ENCODE measurements around the gene TFPT.

The TFPT gene

GRCh38 chr19:54137699-54138488 lies 22.4 kb upstream of the TFPT start, which contains the start of gene CNOT3:
Gene CNOT3 (plus strand): TSS chr19:54137762. CDS start chr19:54142979, 5,217 bp downstream.
- DNase-seq (no peak), ATAC-seq (replicated peaks) (no peak)
- H3K27ac Mint-ChIP-seq: peak within 1 kb of the TSS; percentile 95
- peaks cover 36 to 52% of the 10 kb centered on the region in 2 donors for H3K4me1 Mint-ChIP-seq
- H3K4me3 Mint-ChIP-seq: peak within 1 kb of the TSS; percentile 81 to 89
- no peaks in the 10 kb centered on the region for H3K9me3 Mint-ChIP-seq
- H3K27me3 Mint-ChIP-seq: no peaks in the 10 kb centered on the region
- peaks cover 30 to 37% of the 10 kb centered on the region in 2 donors for H3K36me3 Mint-ChIP-seq

- Mint-ChIP-seq H3K4me1 (peaks cover 31 to 48% of the 10 kb centered on the region in 2 donors), H3K36me3 (peaks cover 22 to 29% of the 10 kb centered on the region in 2 donors), H3K27me3 (no peaks in the 10 kb centered on the region), H3K9me3 (no peaks in the 10 kb centered on the region), H3K27ac (peak overlapping the region; percentile 92), H3K4me3 (peak overlapping the region; percentile 81 to 85)
- ATAC-seq (replicated peaks): peak; percentile 85
- peak; percentile 100 for DNase-seq
These were observed 21.6 kb upstream of the TFPT start for GRCh38 chr19:54136864-54137698.

GRCh38 chr19:54136086-54136863 lies 20.8 kb upstream of the TFPT start:
- H3K9me3 Mint-ChIP-seq: no peaks in the 10 kb centered on the region
- DNase-seq (no peak), ATAC-seq (replicated peaks) (no peak)
- H3K27me3 Mint-ChIP-seq: no peaks in the 10 kb centered on the region
- peak overlapping the region; percentile 81 to 85 for H3K4me3 Mint-ChIP-seq
- H3K4me1 Mint-ChIP-seq: peaks cover 27 to 41% of the 10 kb centered on the region in 2 donors
- peak overlapping the region; percentile 92 for H3K27ac Mint-ChIP-seq
- H3K36me3 Mint-ChIP-seq: peaks cover 22 to 32% of the 10 kb centered on the region in 2 donors

GRCh38 chr19:54133957-54134590 lies 18.6 kb upstream of the TFPT start:
- Mint-ChIP-seq H3K4me3 (no peak overlapping the region), H3K27ac (no peak overlapping the region), H3K27me3 (no peaks in the 10 kb centered on the region), H3K9me3 (no peaks in the 10 kb centered on the region), H3K36me3 (peaks cover 13 to 33% of the 10 kb centered on the region in 2 donors), H3K4me1 (peaks cover 16 to 19% of the 10 kb centered on the region in 2 donors)
- ATAC-seq (replicated peaks) (no peak), DNase-seq (no peak)

- no peaks in the 10 kb centered on the region for H3K9me3 Mint-ChIP-seq
- H3K4me1 Mint-ChIP-seq: peaks cover 10 to 13% of the 10 kb centered on the region in 2 donors
- no peak overlapping the region for H3K27ac Mint-ChIP-seq
- H3K4me3 Mint-ChIP-seq: no peak overlapping the region
- DNase-seq (no peak), ATAC-seq (replicated peaks) (no peak)
- H3K36me3 Mint-ChIP-seq: peaks cover 14 to 33% of the 10 kb centered on the region in 2 donors
- H3K27me3 Mint-ChIP-seq: no peaks in the 10 kb centered on the region
These were observed 18.0 kb upstream of the TFPT start for GRCh38 chr19:54133312-54133956.

GRCh38 chr19:54129617-54129996 lies 14.2 kb upstream of the TFPT start:
- Mint-ChIP-seq H3K9me3 (no peaks in the 10 kb centered on the region), H3K4me3 (no peak overlapping the region), H3K27me3 (no peaks in the 10 kb centered on the region), H3K36me3 (peaks cover 33 to 56% of the 10 kb centered on the region in 2 donors), H3K4me1 (peaks cover 0 to 2% of the 10 kb centered on the region in 2 donors), H3K27ac (no peak overlapping the region)
- ATAC-seq (replicated peaks) (no peak), DNase-seq (no peak)

- ATAC-seq (replicated peaks): no peak
- no peaks in the 10 kb centered on the region for H3K9me3 Mint-ChIP-seq
- no peak overlapping the region for H3K27ac Mint-ChIP-seq
- no peak overlapping the region for H3K4me3 Mint-ChIP-seq
- H3K27me3 Mint-ChIP-seq: no peaks in the 10 kb centered on the region
- H3K36me3 Mint-ChIP-seq: peaks cover 31 to 53% of the 10 kb centered on the region in 2 donors
- no peaks in the 10 kb centered on the region for H3K4me1 Mint-ChIP-seq
- no peak for DNase-seq
These were observed 13.5 kb upstream of the TFPT start for GRCh38 chr19:54128796-54129616.

GRCh38 chr19:54128441-54128725 lies 12.9 kb upstream of the TFPT start:
- no peak for ATAC-seq (replicated peaks)
- Mint-ChIP-seq H3K9me3 (no peaks in the 10 kb centered on the region), H3K27ac (no peak overlapping the region), H3K36me3 (peaks cover 36 to 55% of the 10 kb centered on the region in 2 donors), H3K27me3 (no peaks in the 10 kb centered on the region), H3K4me1 (no peaks in the 10 kb centered on the region), H3K4me3 (no peak overlapping the region)
- DNase-seq: no peak

- H3K27ac Mint-ChIP-seq: no peak overlapping the region
These were observed 12.4 kb upstream of the TFPT start for GRCh38 chr19:54127688-54128440.

GRCh38 chr19:54125713-54126112 lies 10.3 kb upstream of the TFPT start:
- Mint-ChIP-seq H3K4me3 (no peak overlapping the region), H3K9me3 (no peaks in the 10 kb centered on the region), H3K27me3 (no peaks in the 10 kb centered on the region), H3K36me3 (peaks cover 47 to 67% of the 10 kb centered on the region in 2 donors), H3K27ac (no peak overlapping the region), H3K4me1 (no peaks in the 10 kb centered on the region)
- ATAC-seq (replicated peaks) (no peak), DNase-seq (no peak)

More at GRCh38 chr19:54127688-54128440, 12.4 kb upstream of the TFPT start:
- ATAC-seq (replicated peaks) (no peak), DNase-seq (no peak)
- Mint-ChIP-seq H3K4me1 (no peaks in the 10 kb centered on the region), H3K27me3 (no peaks in the 10 kb centered on the region), H3K4me3 (no peak overlapping the region), H3K36me3 (peaks cover 41 to 60% of the 10 kb centered on the region in 2 donors), H3K9me3 (no peaks in the 10 kb centered on the region)

GRCh38 chr19:54124393-54124792 lies 8.9 kb upstream of the TFPT start:
- H3K27ac Mint-ChIP-seq: no peak overlapping the region
- no peaks in the 10 kb centered on the region for H3K27me3 Mint-ChIP-seq
- no peak overlapping the region for H3K4me3 Mint-ChIP-seq
- peaks cover 0 to 6% of the 10 kb centered on the region in 2 donors for H3K4me1 Mint-ChIP-seq
- DNase-seq (no peak), ATAC-seq (replicated peaks) (no peak)
- no peaks in the 10 kb centered on the region for H3K9me3 Mint-ChIP-seq
- H3K36me3 Mint-ChIP-seq: peaks cover 55 to 73% of the 10 kb centered on the region in 2 donors

GRCh38 chr19:54123682-54124081 lies 8.2 kb upstream of the TFPT start:
- peaks cover 0 to 6% of the 10 kb centered on the region in 2 donors for H3K4me1 Mint-ChIP-seq
- H3K36me3 Mint-ChIP-seq: peaks cover 54 to 67% of the 10 kb centered on the region in 2 donors
- H3K27ac Mint-ChIP-seq: no peak overlapping the region
- no peaks in the 10 kb centered on the region for H3K9me3 Mint-ChIP-seq
- DNase-seq (no peak), ATAC-seq (replicated peaks) (no peak)
- no peaks in the 10 kb centered on the region for H3K27me3 Mint-ChIP-seq
- H3K4me3 Mint-ChIP-seq: no peak overlapping the region
